Left colon (tissue), 2 donors: ENCODE data around the gene RGS9. TPM values are rescaled to one million over a fixed set of nuclear protein-coding genes. Genes with fewer than 3 reads are reported as not detected.
"Not testable (repeated sequence)": the region's sequence is repeated elsewhere in the genome, so short reads cannot be mapped to it uniquely, and the experiment has no call there.

Source experiments
- ATAC-seq: fragments of 200-7000 bp; cut with Tn5 transposase; one replicate; pipeline ENCODE4 v1.9.1; 2020; ENCODE audit warnings: mild to moderate bottlenecking, moderate library complexity
- DNase-seq, 2 donors: peaks; one replicate each; pipeline ENCODE4 v3.0.0-alpha.2; 2020
- intact Hi-C, 2 donors: fragments of 100-400 bp; cut with DNase I in 1 of 2; cut with micrococcal nuclease in 1 of 2; formaldehyde crosslinking; loops; one replicate each; pipeline versions ENCODE4 v1.11.2 to v1.14.0; 2022; cut with DNase I, micrococcal nuclease
- total RNA-seq, 2 donors: library from RNA; stranded (reverse); fragmentation: NEBNext Ultra II Directional; extraction: Animal tissue kit (Norgen Biotek cat#: 25700); gene quantifications; one replicate each; pipeline ENCODE4 v1.2.1, GENCODE V29; 2021
- donor health status: DM: no; HTN: no; CAD: no.
- donor health status: DM: yes; HTN: yes; CAD: no.

Gene RGS9
- total RNA-seq, 2 donors from 2014 or later = 7.1 to 11.4 TPM

GRCh38 chr17:65196617-65197016 lies 59.4 kb downstream of the RGS9 start:
- DNase-seq = no peak
- no peak for ATAC-seq
- intact Hi-C loops = no loop called here

- ATAC-seq = no peak
- no peak for DNase-seq
- intact Hi-C loops = no loop called here
Observed at GRCh38 chr17:65197201-65197600, 60.0 kb downstream of the RGS9 start.

- ATAC-seq = peak; percentile 64
- peak in 1 of 2 donors; percentile 13 for DNase-seq
- intact Hi-C loops = no loop called here
Observed at GRCh38 chr17:65198653-65199382, 61.6 kb downstream of the RGS9 start.

- no peak for DNase-seq
- intact Hi-C loops = no loop called here
- no peak for ATAC-seq
Observed at GRCh38 chr17:65201331-65201730, 64.2 kb downstream of the RGS9 start.

- intact Hi-C loops = no loop called here
- no peak for ATAC-seq
- no peak for DNase-seq
Observed at GRCh38 chr17:65202844-65203571, 65.8 kb downstream of the RGS9 start.

GRCh38 chr17:65204001-65204400 lies 66.8 kb downstream of the RGS9 start:
- intact Hi-C loops = no loop called here
- DNase-seq = no peak

GRCh38 chr17:65205655-65206054 lies 68.5 kb downstream of the RGS9 start:
- no peak for DNase-seq
- intact Hi-C loops = no loop called here
- ATAC-seq = no peak

More at GRCh38 chr17:65204001-65204400, 66.8 kb downstream of the RGS9 start:
- ATAC-seq = no peak

GRCh38 chr17:65207448-65207847 lies 70.3 kb downstream of the RGS9 start:
- ATAC-seq, intact Hi-C loops, DNase-seq: not testable (repeated sequence)

GRCh38 chr17:65208717-65209116 lies 71.5 kb downstream of the RGS9 start:
- ATAC-seq = no peak
- DNase-seq = no peak
- intact Hi-C loops = no loop called here

GRCh38 chr17:65218261-65218660 lies 81.1 kb downstream of the RGS9 start:
- intact Hi-C loops = no loop called here
- ATAC-seq (no peak), DNase-seq (no peak)

- intact Hi-C loops = no loop called here
- DNase-seq = no peak
- ATAC-seq = no peak
Observed at GRCh38 chr17:65219124-65219523, 82.0 kb downstream of the RGS9 start.

- DNase-seq (no peak), ATAC-seq (no peak)
- intact Hi-C loops = no loop called here
Observed at GRCh38 chr17:65219707-65220106, 82.5 kb downstream of the RGS9 start.

- DNase-seq (no peak), ATAC-seq (no peak)
- intact Hi-C loops = no loop called here
Observed at GRCh38 chr17:65220732-65221131, 83.6 kb downstream of the RGS9 start.

GRCh38 chr17:65222214-65222738 lies 85.1 kb downstream of the RGS9 start:
- intact Hi-C loops = no loop called here
- no peak for ATAC-seq
- no peak for DNase-seq

- no peak for ATAC-seq
- intact Hi-C loops = no loop called here
- no peak for DNase-seq
Observed at GRCh38 chr17:65225061-65225460, 87.9 kb downstream of the RGS9 start.

- intact Hi-C loops = no loop called here
- DNase-seq (no peak), ATAC-seq (no peak)
Observed at GRCh38 chr17:65226227-65226626, 89.1 kb downstream of the RGS9 start.

- no peak for DNase-seq
- intact Hi-C loops = no loop called here
- no peak for ATAC-seq
Observed at GRCh38 chr17:65227637-65228036, 90.5 kb downstream of the RGS9 start.

GRCh38 chr17:65228287-65228686 lies 91.1 kb downstream of the RGS9 start:
- ATAC-seq (no peak), DNase-seq (no peak)
- intact Hi-C loops = no loop called here

- intact Hi-C loops = no loop called here
- DNase-seq (no peak), ATAC-seq (peak; percentile 36)
Observed at GRCh38 chr17:65228734-65229620, 91.8 kb downstream of the RGS9 start.
